NCI-H774 (cell line): ENCODE data around the gene NFKBIL1.
"Not testable (repeated sequence)": the region's sequence is repeated elsewhere in the genome, so short reads cannot be mapped to it uniquely, and the experiment has no call there.

Source experiments
- DNase-seq: peaks from one replicate; lab custom pipeline; 2025; lab: John Stamatoyannopoulos, UW

NFKBIL1 gene

DNA sequence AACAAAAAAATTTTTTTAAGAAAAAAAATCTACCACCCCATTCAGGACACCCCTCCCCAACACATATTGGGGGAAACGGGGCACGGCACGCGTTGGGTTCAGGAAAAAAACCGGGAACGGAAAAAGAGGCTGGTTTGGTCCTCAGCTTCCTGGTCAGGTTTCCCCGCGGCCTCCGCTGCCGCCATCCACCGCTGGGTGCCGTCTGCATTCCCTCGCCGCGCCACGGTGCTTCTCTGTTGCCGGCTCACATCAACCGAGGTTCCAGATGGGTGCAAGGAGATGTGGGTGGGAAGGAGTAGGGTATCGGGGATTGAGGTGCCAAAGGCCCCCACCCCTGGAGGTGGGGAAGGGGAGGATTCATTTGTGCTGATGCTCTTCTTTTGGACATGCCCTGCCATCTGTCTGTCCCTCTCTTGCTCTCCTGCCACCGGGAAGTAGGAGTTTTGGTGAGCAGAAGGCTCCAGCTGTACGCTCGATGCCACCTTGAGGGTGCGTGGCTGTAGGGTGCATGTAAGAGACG, 12.8 kb upstream of the NFKBIL1 start:
- no peak for DNase-seq

DNA sequence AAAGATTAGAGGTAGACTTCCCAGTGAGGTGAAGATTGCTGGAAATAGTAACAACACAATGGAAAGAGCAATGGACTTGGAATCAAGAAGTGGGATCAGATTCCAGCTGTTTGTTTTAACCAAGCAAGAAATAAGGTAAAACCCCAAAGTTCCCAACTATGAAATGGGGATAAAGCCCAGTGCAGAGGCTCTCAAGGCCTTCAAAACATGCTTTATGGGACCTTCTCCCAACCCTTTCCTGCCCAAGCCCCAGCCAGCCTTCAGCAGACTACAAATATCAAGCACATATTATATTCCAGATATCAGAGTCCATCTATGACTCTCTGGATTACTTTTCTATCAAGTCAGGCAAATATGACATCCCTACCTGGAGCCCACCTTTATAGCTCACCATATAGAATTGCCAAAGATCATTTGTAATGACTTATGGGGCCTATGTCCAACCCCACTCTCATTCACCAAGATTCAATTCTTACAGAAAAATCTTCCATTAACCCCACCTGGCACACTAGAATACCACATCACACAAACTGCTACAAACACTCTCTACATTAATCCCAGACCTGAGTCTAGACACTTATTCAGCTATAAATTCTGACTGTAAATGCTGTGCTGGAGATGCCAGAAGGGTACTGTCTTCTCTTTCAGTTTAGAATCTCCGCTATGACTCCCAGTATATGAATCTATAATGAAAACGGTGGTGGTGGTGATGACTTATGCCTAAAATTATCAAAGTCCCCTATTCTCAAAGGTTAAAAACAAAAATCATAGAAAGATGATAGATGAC, 11.7 kb upstream of the NFKBIL1 start:
- no peak for DNase-seq

DNA sequence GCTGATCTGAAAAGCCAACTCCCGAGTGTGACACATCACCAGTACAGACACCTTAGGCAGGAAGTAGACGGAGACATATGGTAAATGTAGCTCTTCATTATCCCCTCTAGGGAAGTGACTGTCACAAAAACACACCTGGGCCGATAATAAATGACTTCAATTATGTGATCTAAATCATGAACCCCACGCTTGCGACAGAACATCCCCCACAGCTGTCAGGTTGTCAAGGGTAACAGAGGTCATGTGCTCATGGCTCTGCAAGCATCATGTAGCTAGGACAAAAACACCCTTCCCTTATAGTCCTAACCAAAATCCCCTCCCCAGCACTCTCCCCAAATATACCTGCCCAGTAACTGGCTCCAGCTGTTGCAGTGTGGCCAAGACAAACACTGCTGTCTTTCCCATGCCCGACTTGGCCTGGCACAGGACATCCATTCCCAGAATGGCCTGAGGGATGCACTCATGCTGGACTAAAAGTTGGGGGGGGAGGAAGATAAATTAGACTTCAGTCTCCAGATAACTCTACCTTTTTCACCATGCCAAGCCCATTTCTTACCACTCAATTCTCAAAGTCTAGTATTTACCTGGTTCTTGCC, 8.5 kb upstream of the NFKBIL1 start:
- DNase-seq, result no peak

DNA sequence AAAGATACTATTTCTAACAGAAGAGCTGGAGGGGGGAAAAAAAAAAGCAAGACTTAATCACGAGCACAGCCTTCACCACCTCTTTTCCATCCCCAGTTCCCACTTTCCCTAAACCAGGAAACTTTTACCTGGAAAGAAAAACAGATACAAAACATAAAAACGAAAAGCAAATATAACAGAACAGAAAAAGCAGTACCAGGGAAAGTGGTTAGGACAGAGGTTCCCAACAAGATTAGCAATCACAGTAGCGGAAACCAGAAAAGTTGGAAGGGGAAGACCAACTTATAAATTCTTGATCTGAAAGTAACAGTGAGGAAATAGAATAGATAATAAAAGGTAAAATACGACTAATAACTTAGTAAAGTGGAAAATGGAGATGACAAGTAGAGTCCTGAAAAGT, 6.8 kb upstream of the NFKBIL1 start:
- no peak for DNase-seq

DNA sequence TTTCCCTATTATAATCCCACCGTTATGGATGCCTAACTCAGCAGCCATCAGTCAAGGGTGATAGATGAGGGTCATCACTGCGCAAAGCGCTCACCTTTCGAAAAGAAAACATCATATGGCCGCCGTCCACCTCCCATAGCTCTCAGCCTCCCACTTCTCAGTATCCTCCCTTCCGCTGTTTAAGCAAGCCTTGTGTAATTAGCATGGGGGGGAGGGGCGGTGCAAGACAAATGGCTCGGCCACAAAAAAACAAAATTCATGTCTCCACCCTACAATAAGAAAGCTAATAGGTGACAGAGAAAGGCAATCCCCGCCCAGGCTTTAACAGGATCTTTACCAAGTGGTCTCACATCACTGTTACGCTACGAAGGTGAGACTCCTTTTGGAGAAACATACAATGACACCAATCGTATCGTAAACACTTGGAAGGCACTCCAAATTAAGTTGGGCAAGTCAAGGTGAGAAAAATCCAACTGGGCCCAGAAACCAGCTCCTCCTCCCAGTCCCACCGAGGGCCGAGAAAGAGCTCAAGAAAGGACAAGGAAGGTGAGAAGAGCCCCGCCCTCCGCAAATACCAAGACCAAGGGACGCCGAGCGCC, 6.2 kb upstream of the NFKBIL1 start:
- no peak for DNase-seq

DNA sequence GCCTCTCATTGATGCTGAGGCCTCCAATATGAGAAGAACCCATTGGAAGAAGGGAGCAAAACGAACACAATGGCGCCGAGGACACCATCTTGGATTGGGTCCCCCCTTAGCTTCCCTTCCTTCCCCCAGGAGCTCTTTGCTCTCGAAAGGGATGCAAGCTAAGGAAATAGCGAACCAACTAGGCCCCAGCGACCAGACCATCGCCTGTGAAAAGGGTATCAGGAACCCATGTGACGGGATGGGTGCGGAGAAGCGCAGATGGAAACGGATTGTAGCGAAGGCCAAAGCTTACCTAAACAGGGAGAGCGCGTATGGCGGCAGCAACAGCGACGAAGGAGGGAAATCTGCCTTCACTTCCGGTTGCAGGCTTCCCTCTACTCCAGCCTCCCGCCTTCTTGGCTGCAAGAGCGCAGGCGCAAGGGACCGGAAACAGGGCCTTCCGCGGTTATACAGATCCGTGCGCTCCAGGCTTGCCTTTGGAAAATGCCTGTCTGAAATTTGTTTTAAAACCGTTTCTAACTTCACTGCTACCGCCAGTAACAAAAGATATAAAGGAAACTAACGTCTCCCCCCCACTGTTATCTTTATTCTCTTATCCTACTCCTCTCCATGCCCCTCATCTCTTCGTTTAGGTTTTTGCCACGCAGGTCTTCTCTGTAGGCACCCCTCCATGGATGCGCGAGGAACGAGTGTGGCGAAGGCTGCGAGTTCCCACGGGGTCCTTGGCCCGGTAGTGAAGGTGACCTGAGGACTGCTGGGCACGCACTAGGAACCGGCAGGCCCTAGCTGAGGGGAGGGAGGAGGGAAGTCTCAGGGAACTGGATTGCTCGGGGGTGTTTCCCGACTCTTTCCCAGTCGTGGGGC, 5.5 kb upstream of the NFKBIL1 start, which contains the start of gene DDX39B:
TSS of gene DDX39B (minus strand) at position 346 of the 864 bp plus-strand sequence. CDS start 1,471 bp downstream, outside the sequence.
- DNase-seq, result peak; percentile 97

DNA sequence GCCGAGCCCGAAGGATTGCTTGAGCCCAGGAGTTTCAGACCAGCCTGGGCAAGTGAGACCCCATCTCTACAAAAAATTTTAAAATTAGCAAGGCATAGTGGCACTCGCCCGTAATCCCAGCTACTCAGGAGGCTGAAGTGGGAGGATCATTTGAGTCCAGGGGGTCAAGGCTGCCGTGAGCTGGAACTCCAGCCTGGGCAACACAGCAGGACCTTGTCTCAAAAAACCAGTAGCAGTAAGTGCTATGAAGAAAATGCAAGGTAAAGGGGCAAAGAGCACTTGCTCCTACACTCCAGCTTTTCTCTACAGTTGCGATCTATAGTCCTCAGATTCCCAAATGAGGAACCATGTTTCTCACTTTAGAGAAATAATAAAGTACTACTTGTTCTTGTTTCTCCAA, 3.8 kb upstream of the NFKBIL1 start:
- no peak for DNase-seq

DNA sequence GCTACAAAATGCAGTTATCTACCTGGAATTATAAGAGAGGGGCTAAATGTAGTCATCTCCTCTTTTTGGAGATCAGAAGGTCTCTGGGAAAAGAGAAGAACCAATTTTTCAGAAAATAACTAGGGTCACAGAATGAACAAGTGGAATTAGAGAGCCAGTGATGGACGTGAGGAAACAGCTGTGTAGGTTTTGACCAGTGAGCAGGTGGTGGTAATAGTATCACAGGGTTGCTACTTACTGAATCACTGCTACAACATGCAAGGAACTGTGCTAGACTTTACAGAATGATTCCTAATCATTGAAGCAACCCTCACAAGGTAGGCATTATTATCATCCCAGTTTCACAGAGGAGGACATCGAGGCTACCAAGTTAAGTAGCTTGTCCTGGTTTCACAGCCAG, 2.7 kb upstream of the NFKBIL1 start:
- DNase-seq, result no peak

DNA sequence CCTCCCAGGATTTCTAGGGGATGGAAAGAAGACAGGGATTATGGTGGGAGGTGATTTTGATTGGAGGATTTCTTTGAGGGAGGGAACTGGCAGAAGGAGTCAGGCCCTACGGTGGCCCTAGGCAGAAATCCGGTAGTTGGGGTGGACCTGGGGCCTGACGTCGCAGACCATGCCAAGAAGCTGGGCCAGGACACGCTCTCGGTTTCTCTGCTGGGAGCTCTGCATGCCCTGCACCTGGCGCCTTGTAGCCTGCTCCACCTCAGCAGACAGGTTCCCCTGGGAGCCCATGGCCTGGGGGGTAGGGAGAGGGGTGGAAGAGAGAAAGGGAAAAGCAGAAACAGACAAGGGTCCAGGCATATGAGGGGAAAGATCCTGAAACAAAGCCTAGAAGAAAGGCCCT, 2.1 kb upstream of the NFKBIL1 start:
- DNase-seq, result no peak

DNA sequence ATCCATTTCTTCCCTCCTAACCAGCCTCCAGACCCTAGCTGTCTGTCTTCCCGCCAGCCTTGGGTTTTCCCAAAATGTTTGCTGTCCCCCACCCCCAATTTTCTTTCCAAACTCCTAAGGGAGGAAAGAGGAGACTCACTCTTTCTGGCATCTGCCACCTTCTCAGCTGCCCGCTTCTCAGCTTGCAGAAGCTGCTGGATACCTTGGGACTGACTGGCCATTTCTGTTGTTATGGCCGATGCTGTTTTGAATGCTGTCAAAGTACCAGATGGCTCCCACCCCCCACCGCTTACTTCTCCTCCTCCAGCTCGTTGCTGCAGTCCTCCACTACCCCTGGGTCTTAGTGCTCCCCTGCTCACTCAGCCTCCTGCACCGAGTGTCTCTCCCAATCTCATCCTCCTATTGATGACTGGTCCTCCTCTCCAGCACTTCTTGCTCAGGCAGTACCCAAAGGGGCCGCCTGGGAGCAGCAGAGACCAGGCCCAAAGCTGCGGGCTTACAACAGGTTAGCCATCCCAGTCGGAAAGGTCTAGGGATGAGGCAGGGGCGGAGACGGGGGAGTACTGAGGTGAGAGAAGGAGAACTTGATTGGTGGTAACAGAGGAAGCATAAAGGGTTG, 960 bp upstream of the NFKBIL1 start, which contains the start of gene ATP6V1G2:
TSS of gene ATP6V1G2 (minus strand) at position 270 of the 619 bp plus-strand sequence. CDS start at position 221, 49 bp downstream.
- peak; percentile 88 for DNase-seq

DNA sequence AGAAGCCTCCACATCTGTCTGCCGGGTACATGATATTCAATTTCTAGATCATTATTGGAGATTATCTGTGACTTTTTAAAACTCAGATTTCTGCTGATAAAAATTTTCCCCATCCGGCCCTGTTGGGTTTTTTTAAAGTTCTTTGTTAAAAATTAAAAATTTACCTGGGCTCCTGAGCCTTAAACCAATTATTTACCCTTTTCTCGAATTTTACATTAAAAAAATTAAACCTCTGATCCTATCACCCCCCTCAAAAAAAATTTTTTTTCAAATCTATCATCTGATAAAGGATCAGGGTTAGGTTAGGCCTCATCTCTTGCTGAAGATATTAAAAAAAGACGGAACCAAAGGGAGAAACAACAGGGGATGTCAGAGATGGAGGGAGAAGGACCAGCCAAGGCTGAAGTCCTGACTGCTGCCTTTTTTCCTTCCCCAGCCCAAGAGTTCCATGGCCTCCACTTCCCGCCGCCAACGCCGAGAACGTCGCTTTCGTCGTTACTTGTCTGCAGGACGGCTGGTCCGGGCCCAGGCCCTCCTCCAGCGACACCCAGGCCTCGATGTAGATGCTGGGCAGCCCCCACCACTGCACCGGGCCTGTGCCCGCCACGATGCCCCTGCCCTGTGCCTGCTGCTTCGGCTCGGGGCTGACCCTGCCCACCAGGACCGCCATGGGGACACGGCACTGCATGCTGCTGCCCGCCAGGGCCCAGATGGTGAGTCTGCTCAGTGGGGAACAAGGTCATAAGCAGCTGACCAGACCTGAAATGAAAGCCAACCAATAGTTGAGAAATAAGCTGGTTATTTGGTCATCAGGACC, 527 bp downstream of the NFKBIL1 start:
- DNase-seq, result no peak

DNA sequence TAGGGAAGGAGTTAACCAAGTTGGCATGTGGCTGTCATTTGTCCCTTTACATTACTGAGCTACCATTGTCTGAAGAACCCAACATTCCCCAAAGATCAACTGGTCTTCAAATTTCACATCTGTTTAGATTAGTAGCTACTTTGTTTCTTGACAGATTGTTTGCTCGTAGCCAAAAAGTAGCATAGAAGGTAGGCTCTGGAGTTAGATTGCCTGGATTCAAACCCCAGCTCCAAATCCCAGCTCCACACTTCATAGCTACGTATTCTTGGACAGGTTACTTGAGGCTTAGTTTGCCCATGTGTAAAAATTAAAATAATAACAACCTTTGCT, 1.1 kb downstream of the NFKBIL1 start:
- DNase-seq, result no peak

DNA sequence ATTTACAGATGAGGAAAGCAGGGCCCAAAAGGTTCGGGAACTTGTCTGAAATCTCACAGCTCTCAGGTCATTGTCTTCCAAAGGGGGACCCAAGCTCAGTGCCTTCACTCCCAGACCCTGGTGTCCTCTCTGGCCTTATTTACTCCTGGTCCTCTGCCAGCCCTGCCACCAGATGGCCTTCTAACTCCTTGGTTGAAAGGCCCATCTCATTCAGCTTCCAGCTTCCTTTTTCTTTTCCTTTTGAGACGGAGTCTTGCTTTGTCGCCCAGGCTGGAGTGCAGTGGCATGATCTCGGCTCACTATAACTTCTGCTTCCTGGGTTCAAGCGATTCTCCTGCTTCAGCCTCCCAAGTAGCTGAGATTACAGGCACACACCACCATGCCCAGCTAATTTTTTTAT, 4.0 kb downstream of the NFKBIL1 start:
- not testable (repeated sequence) for DNase-seq

DNA sequence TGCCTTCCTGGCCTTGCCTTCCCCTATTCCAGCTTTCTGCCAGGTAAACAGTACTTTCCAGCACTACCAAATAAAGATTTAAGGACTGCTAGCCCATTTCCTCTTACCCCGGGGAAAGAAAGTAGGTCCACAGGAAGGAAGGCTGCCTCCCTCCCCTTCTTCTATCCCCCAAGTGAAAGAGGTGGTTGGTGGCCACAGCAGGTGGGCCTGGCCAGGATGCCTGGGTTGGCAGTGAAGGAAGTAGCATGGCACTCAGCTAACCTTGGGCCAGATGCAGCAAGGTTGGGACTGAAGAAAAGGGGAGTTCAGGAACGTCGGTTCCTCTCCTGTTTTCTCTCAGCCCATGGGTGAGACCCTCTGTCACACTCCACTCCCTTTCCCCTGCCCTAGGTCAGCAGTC, 8.9 kb downstream of the NFKBIL1 start:
- no peak for DNase-seq

DNA sequence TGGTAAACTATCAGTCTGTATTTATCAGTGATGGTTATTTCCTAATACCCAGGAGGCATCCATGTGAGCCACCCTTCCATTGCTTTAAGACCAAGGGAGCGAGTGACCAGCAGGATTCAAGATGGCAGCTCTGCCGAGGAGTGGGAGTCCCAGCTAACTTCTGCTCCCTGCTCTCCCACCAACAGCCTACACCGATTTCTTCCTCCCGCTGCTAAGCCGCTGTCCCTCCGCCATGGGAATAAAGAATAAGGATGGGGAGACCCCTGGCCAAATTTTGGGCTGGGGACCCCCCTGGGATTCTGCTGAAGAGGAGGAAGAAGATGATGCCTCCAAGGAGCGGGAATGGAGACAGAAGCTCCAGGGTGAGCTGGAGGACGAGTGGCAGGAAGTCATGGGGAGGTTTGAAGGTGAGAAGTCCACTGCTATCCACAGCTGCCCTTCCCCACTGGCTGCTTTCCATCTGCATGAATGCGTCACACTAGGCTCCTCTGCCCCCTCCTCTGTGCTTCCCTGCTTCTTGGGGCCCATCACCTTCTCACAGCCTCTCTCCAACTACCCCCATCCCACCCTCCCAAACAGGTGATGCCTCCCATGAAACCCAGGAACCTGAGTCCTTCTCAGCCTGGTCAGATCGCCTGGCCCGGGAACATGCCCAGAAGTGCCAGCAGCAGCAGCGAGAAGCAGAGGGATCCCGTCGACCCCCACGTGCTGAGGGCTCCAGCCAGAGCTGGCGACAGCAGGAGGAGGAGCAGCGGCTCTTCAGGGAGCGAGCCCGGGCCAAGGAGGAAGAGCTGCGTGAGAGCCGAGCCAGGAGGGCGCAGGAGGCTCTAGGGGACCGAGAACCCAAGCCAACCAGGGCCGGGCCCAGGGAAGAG, 10.3 kb downstream of the NFKBIL1 start:
- no peak for DNase-seq

DNA sequence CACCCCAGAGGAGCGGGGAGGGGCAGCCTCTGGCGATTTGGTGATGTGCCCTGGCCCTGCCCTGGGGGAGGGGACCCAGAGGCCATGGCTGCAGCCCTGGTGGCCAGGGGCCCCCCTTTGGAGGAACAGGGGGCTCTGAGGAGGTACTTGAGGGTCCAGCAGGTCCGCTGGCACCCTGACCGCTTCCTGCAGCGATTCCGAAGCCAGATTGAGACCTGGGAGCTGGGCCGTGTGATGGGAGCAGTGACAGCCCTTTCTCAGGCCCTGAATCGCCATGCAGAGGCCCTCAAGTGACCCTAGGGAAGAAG, 10.9 kb downstream of the NFKBIL1 start:
- DNase-seq, result no peak

DNA sequence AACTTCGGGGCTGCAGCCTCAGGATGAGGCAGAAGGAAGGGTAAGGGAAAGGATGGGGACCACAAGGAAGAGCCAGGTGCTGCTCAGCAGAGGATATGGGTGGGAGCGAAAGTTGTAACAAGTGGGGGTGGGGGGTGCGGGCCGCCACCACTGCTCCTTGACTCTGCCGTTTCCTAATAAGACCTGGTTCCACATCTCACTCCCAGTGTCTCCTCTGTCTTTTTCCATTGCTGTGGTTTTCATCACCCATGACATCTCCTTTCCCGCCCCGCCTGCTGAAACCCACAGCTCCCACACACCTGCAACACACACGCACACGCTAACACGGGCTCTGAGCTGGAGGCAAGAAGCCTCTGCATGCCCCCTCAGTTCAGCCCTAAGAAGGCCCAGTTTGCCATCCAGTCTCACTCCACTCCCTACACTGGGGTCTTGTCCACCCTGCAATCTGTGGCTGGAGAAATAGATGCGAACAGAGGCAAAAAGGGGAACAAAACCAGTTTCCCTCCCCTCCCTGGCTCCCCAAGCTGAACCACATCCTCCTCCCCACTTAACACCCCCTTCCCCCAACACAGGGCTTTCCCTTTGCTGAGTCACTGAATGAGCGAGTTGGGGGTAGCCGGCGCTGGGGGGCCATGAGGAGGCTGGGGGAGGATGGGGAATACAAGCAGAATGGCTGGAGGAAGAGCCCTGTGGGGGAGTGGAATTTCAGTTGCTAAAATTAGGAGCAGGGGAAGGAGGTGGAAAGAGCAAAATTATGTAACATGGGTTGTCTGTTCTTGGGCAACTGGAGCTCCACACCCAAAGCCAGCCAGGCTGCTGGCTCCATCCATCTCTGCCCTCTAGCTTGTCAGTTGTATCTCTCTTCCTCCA, 11.5 kb downstream of the NFKBIL1 start:
- DNase-seq, result no peak

DNA sequence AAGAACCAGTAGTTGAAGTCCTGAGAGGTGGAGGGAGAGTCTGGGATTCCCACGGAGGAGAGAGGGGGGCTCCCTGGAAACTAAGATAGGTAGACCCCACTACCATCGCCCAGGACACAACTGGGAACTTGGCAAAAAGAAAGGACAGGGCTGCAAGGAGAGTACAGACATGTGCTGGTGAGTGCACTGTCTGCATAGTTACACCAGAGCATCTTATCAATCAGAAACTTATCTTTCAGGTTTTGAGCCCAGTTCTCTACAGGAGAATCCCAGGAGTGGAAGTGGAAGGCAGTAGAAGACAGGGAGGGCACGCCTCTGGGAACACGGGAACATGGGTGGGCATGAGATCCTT, 12.2 kb downstream of the NFKBIL1 start:
- no peak for DNase-seq
